ENCODE measurements around the gene ACRBP. TPM values are rescaled to one million over a fixed set of nuclear protein-coding genes. Genes with fewer than 3 reads are reported as not detected.

ACRBP gene
- total RNA-seq, 1 experiment from 2014 or later = 1.3 TPM

GRCh38 chr12:6643569-6644256 lies 3.5 kb downstream of the ACRBP start:
- WGBS (ENCODE audit: extremely low coverage, insufficient read length, low lambda C conversion rate) = no CpG with 5 or more reads among the region's 6 CpGs
- H2AK5ac ChIP-seq (ENCODE audit: insufficient read length, low read length) = no peak overlapping the region
- no peak overlapping the region for H3T11ph ChIP-seq (ENCODE audit: low read length)
- no peak overlapping the region for H3K27ac ChIP-seq (ENCODE audit: insufficient read length, low read depth, low read length)
- H2BK120ac ChIP-seq (ENCODE audit: low read depth, low read length, poor library complexity, severe bottlenecking) = no peak overlapping the region
- Mint-ChIP-seq H3K27me3 (ENCODE audit: low read depth) (peaks cover 52% of the 10 kb centered on the region), H3K27ac (no peak overlapping the region), H3K36me3 (ENCODE audit: insufficient read depth in 1 of 3, low read depth in 3 of 3) (peaks cover 0 to 6% (median 6%) of the 10 kb centered on the region in 3 experiments; a peak in 5 of 7 replicates), H3K4me3 (no peak overlapping the region), H3K4me1 (peaks cover 14 to 21% of the 10 kb centered on the region in 2 experiments), H3K9me3 (no peaks in the 10 kb centered on the region)
- H4K20me1 ChIP-seq (ENCODE audit: control insufficient read depth, insufficient read depth, insufficient read length) = no peaks in the 10 kb centered on the region
- no peak overlapping the region for H2BK15ac ChIP-seq (ENCODE audit: low read depth, low read length)
- H2BK12ac ChIP-seq (ENCODE audit: insufficient read length, low read depth, low read length) = no peak overlapping the region
- H3K4ac ChIP-seq (ENCODE audit: low read depth, low read length) = no peak overlapping the region
- H3K9ac ChIP-seq (ENCODE audit: extremely low read depth, insufficient read length, low read length) = no peak overlapping the region
- no peak overlapping the region for H4K91ac ChIP-seq (ENCODE audit: insufficient read length, low read depth, low read length)
- H4K5ac ChIP-seq (ENCODE audit: insufficient read length, low read depth, low read length) = no peak overlapping the region
- no peak overlapping the region for H3K56ac ChIP-seq (ENCODE audit: insufficient read length, low read depth, low read length)
- no peak overlapping the region for H2AFZ ChIP-seq (ENCODE audit: low read length)
- no peak overlapping the region for H3K23ac ChIP-seq (ENCODE audit: insufficient read length, low read depth, low read length)
- no peak for TF ChIP-seq CTCF (conservative IDR thresholded peaks at IDR 0.05)
- H3K18ac ChIP-seq (ENCODE audit: insufficient read length, low read depth, low read length) = no peak overlapping the region
- H3K79me2 ChIP-seq (ENCODE audit: insufficient read depth, low read length) = no peaks in the 10 kb centered on the region
- no peaks in the 10 kb centered on the region; the same call in 1 of the 2 replicates for H3K27me3 ChIP-seq (ENCODE audit: insufficient read depth, low read length)
- H4K8ac ChIP-seq (replicated peaks; ENCODE audit: insufficient read length, low read depth, low read length) = no peak overlapping the region
- no peak for DNase-seq
- H2BK20ac ChIP-seq (ENCODE audit: low read depth, low read length, poor library complexity, severe bottlenecking) = no peak overlapping the region
- H3K4me1 ChIP-seq (ENCODE audit: insufficient read depth, low read length) = no peaks in the 10 kb centered on the region; the same call in 1 of the 2 replicates
- H3K14ac ChIP-seq (ENCODE audit: insufficient read depth, low read length) = no peak overlapping the region
- no peaks in the 10 kb centered on the region for H3K9me3 ChIP-seq (ENCODE audit: control insufficient read depth, low read depth, low read length)
- no peak overlapping the region for H3K4me2 ChIP-seq (ENCODE audit: insufficient read depth, insufficient read length, low read length)
- H3K79me1 ChIP-seq (ENCODE audit: insufficient read depth, low read depth, low read length, poor library complexity, severe bottlenecking) = no peaks in the 10 kb centered on the region
- H3K23me2 ChIP-seq (ENCODE audit: insufficient read length, low read depth, low read length, poor library complexity, severe bottlenecking) = peaks cover 4% of the 10 kb centered on the region
- no peak overlapping the region for H2BK5ac ChIP-seq (ENCODE audit: insufficient read length, low read length)
